WTC11 (cell line): ENCODE results near the gene ARL4C. TPM values are rescaled to one million over a fixed set of nuclear protein-coding genes. Genes with fewer than 3 reads are reported as not detected.

Experiments used
- ATAC-seq: fragments of 200-7000 bp; cut with Tn5 transposase; 2 replicates; pipeline ENCODE4 v1.10.0; 2021; ENCODE audit warnings: mild to moderate bottlenecking, moderate library complexity
- CTCF ChIA-PET: fragments of 300-600 bp; sonication (Branson Sonifier 250); formaldehyde crosslinking; loops from one replicate; lab custom pipeline; 2021; ENCODE audit warnings: antibody characterized with exemption; lab: Charles Lee
- POLR2A ChIA-PET: fragments of 350-600 bp; sonication (Branson Sonifier 250); formaldehyde crosslinking; loops from one replicate; lab custom pipeline; 2021; ENCODE audit warnings: antibody characterized with exemption; lab: Charles Lee
- DNase-seq: peaks from one replicate; pipeline ENCODE4 v3.0.0; 2021; ENCODE audit warnings: low spot score
- H3K27ac Mint-ChIP-seq: 2 replicates; pipeline ENCODE4 v1.8.0; 2021; ENCODE audit warnings: mixed read lengths
- H3K27me3 Mint-ChIP-seq: 2 replicates; pipeline ENCODE4 v1.8.0; 2021; ENCODE audit warnings: low read depth, mild to moderate bottlenecking, moderate library complexity, mixed read lengths
- H3K36me3 Mint-ChIP-seq: 2 replicates; pipeline ENCODE4 v1.8.0; 2021; ENCODE audit warnings: mixed read lengths
- H3K4me1 Mint-ChIP-seq: 2 replicates; pipeline ENCODE4 v1.8.0; 2022; ENCODE audit warnings: mixed read lengths
- H3K4me3 Mint-ChIP-seq: 2 replicates; pipeline ENCODE4 v1.8.0; 2021; ENCODE audit warnings: mild to moderate bottlenecking, moderate library complexity, mixed read lengths
- H3K9me3 Mint-ChIP-seq: 2 replicates; pipeline ENCODE4 v1.8.0; 2021; ENCODE audit warnings: mixed read lengths
- CDX4 ChIP-seq: fragments of 250-450 bp; sonication (Bioruptor Pico); IDR thresholded peaks from 2 replicates; pipeline ENCODE4 v1.9.0; 2021; ENCODE audit warnings: moderate library complexity, mild to moderate bottlenecking, inconsistent platforms, borderline replicate concordance
- CREM ChIP-seq: sonication (generic); formaldehyde crosslinking; IDR thresholded peaks from 2 replicates; pipeline ENCODE4 v1.8.1; 2022; ENCODE audit warnings: mild to moderate bottlenecking, missing genetic modification reagents, moderate library complexity
- FOXP4 ChIP-seq: sonication (generic); formaldehyde crosslinking; IDR thresholded peaks from 2 replicates; pipeline ENCODE4 v1.8.0; 2022; ENCODE audit warnings: mild to moderate bottlenecking, missing genetic modification reagents
- HMGA2 ChIP-seq: fragments of 250-450 bp; sonication (Bioruptor Pico); IDR thresholded peaks from 2 replicates; pipeline ENCODE4 v1.4.0; 2021; ENCODE audit warnings: mild to moderate bottlenecking, moderate library complexity
- JAZF1 ChIP-seq: fragments of 250-450 bp; sonication (Bioruptor Pico); IDR thresholded peaks from 2 replicates; pipeline ENCODE4 v1.9.0; 2021; ENCODE audit warnings: moderate library complexity, mild to moderate bottlenecking, inconsistent platforms
- MYBL2 ChIP-seq: sonication (generic); formaldehyde crosslinking; IDR thresholded peaks from 2 replicates; pipeline ENCODE4 v1.8.1; 2023; ENCODE audit warnings: mild to moderate bottlenecking, moderate library complexity, missing genetic modification reagents
- NR1H2 ChIP-seq: sonication (generic); formaldehyde crosslinking; IDR thresholded peaks from 2 replicates; pipeline ENCODE4 v1.9.0; 2021; ENCODE audit warnings: mild to moderate bottlenecking, moderate library complexity, missing genetic modification reagents
- OVOL2 ChIP-seq: fragments of 250-450 bp; sonication (Bioruptor Pico); IDR thresholded peaks from 2 replicates; pipeline ENCODE4 v1.9.0; 2021; ENCODE audit warnings: mild to moderate bottlenecking, borderline replicate concordance
- PRDM15 ChIP-seq: sonication (generic); formaldehyde crosslinking; IDR thresholded peaks from 2 replicates; pipeline ENCODE4 v1.8.0; 2022; ENCODE audit warnings: missing genetic modification reagents
- RORB ChIP-seq: fragments of 250-450 bp; sonication (Bioruptor Pico); IDR thresholded peaks from 2 replicates; pipeline ENCODE4 v1.9.0; 2021; ENCODE audit warnings: mild to moderate bottlenecking
- SOX15 ChIP-seq: fragments of 250-450 bp; sonication (Bioruptor Pico); IDR thresholded peaks from 2 replicates; pipeline ENCODE4 v1.9.0; 2021; ENCODE audit warnings: mild to moderate bottlenecking
- USF1 ChIP-seq: sonication (generic); formaldehyde crosslinking; IDR thresholded peaks from 2 replicates; pipeline ENCODE4 v1.8.0; 2022; ENCODE audit warnings: mild to moderate bottlenecking, missing genetic modification reagents
- ZNF138 ChIP-seq: sonication (generic); formaldehyde crosslinking; conservative IDR thresholded peaks from 2 replicates; pipeline ENCODE4 v1.8.1; 2022; ENCODE audit warnings: mild to moderate bottlenecking, moderate library complexity, missing genetic modification reagents
- ZNF219 ChIP-seq: sonication (generic); formaldehyde crosslinking; IDR thresholded peaks from 2 replicates; pipeline ENCODE4 v1.8.0; 2023; ENCODE audit warnings: missing genetic modification reagents, mild to moderate bottlenecking, borderline replicate concordance
- ZNF317 ChIP-seq: sonication (generic); formaldehyde crosslinking; IDR thresholded peaks from 2 replicates; pipeline ENCODE4 v1.8.1; 2023; ENCODE audit warnings: low read depth, mild to moderate bottlenecking, moderate library complexity, missing genetic modification reagents, borderline replicate concordance
- ZNF671 ChIP-seq: fragments of 250-450 bp; sonication (Bioruptor Pico); IDR thresholded peaks from 2 replicates; pipeline ENCODE4 v1.8.0; 2021; ENCODE audit warnings: mild to moderate bottlenecking
- total RNA-seq: library from RNA; stranded (reverse); gene quantifications from 3 replicates; pipeline ENCODE4 v1.2.3, GENCODE V29; 2021
- TF ChIP-seq, protein P1 (sequence below): sonication (generic); formaldehyde crosslinking; IDR thresholded peaks from 2 replicates; pipeline ENCODE4 v1.8.1; 2023; ENCODE audit warnings: mild to moderate bottlenecking, missing genetic modification reagents
- TF ChIP-seq, protein P2 (sequence below): fragments of 250-450 bp; sonication (Bioruptor Pico); IDR thresholded peaks from 2 replicates; pipeline ENCODE4 v2.1.2; 2022; ENCODE audit warnings: mild to moderate bottlenecking, moderate library complexity
- TF ChIP-seq, protein P3 (sequence below): fragments of 200-600 bp; IDR thresholded peaks from 2 replicates; pipeline ENCODE4 v1.8.0; 2022; ENCODE audit warnings: antibody characterized with exemption

Gene ARL4C
- total RNA-seq, 1 experiment from 2014 or later = 10.6 TPM

- CTCF ChIA-PET = interaction anchor here (1.2 kb wide), 1 partner anchor 45 kb away, joined by 3 read pairs; the partner anchor contains the start of gene ARL4C
- H3K27ac Mint-ChIP-seq = no peak overlapping the region
- POLR2A ChIA-PET = no interaction called here
- no peak overlapping the region for H3K4me3 Mint-ChIP-seq
- H3K27me3 Mint-ChIP-seq = peaks cover 14% of the 10 kb centered on the region
- TF ChIP-seq, protein P1, sequence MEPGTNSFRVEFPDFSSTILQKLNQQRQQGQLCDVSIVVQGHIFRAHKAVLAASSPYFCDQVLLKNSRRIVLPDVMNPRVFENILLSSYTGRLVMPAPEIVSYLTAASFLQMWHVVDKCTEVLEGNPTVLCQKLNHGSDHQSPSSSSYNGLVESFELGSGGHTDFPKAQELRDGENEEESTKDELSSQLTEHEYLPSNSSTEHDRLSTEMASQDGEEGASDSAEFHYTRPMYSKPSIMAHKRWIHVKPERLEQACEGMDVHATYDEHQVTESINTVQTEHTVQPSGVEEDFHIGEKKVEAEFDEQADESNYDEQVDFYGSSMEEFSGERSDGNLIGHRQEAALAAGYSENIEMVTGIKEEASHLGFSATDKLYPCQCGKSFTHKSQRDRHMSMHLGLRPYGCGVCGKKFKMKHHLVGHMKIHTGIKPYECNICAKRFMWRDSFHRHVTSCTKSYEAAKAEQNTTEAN (CRISPR knock-in tag) = no peak
- no peak for TF ChIP-seq NR1H2 (CRISPR knock-in tag)
- TF ChIP-seq JAZF1 (CRISPR knock-in tag) = no peak
- TF ChIP-seq, protein P2, sequence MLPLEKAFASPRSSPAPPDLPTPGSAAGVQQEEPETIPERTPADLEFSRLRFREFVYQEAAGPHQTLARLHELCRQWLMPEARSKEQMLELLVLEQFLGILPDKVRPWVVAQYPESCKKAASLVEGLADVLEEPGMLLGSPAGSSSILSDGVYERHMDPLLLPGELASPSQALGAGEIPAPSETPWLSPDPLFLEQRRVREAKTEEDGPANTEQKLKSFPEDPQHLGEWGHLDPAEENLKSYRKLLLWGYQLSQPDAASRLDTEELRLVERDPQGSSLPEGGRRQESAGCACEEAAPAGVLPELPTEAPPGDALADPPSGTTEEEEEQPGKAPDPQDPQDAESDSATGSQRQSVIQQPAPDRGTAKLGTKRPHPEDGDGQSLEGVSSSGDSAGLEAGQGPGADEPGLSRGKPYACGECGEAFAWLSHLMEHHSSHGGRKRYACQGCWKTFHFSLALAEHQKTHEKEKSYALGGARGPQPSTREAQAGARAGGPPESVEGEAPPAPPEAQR (CRISPR knock-in tag) = no peak
- TF ChIP-seq, protein P3, sequence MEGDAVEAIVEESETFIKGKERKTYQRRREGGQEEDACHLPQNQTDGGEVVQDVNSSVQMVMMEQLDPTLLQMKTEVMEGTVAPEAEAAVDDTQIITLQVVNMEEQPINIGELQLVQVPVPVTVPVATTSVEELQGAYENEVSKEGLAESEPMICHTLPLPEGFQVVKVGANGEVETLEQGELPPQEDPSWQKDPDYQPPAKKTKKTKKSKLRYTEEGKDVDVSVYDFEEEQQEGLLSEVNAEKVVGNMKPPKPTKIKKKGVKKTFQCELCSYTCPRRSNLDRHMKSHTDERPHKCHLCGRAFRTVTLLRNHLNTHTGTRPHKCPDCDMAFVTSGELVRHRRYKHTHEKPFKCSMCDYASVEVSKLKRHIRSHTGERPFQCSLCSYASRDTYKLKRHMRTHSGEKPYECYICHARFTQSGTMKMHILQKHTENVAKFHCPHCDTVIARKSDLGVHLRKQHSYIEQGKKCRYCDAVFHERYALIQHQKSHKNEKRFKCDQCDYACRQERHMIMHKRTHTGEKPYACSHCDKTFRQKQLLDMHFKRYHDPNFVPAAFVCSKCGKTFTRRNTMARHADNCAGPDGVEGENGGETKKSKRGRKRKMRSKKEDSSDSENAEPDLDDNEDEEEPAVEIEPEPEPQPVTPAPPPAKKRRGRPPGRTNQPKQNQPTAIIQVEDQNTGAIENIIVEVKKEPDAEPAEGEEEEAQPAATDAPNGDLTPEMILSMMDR = no peak
- TF ChIP-seq OVOL2 (CRISPR knock-in tag) = no peak
- TF ChIP-seq USF1 (CRISPR knock-in tag) = no peak
- TF ChIP-seq ZNF671 (CRISPR knock-in tag) = no peak
- TF ChIP-seq CDX4 (CRISPR knock-in tag) = no peak
- no peak for TF ChIP-seq HMGA2 (CRISPR knock-in tag)
- no peak for TF ChIP-seq CREM (CRISPR knock-in tag)
- TF ChIP-seq ZNF138 (CRISPR knock-in tag) = no peak
- TF ChIP-seq FOXP4 = no peak
- no peak for TF ChIP-seq PRDM15 (CRISPR knock-in tag)
- TF ChIP-seq MYBL2 = no peak
- no peak for TF ChIP-seq SOX15 (CRISPR knock-in tag)
- TF ChIP-seq ZNF219 (CRISPR knock-in tag) = no peak
- TF ChIP-seq RORB (CRISPR knock-in tag) = no peak
- no peak for TF ChIP-seq ZNF317 (CRISPR knock-in tag)
- ATAC-seq = no peak
- peaks cover 5% of the 10 kb centered on the region for H3K9me3 Mint-ChIP-seq
- no peaks in the 10 kb centered on the region for H3K36me3 Mint-ChIP-seq
- DNase-seq = no peak
- H3K4me1 Mint-ChIP-seq = peaks cover 44% of the 10 kb centered on the region
Observed at GRCh38 chr2:234451852-234452625, 44.8 kb downstream of the ARL4C start.
